UCSD-AML1 (cell line): Measurements from ENCODE around the gene DAAM1.

Source experiments
- DNase-seq: peaks from one replicate; lab custom pipeline; 2025; ENCODE audit not compliant: unreplicated experiment; lab: John Stamatoyannopoulos, UW

The DAAM1 gene

DNA sequence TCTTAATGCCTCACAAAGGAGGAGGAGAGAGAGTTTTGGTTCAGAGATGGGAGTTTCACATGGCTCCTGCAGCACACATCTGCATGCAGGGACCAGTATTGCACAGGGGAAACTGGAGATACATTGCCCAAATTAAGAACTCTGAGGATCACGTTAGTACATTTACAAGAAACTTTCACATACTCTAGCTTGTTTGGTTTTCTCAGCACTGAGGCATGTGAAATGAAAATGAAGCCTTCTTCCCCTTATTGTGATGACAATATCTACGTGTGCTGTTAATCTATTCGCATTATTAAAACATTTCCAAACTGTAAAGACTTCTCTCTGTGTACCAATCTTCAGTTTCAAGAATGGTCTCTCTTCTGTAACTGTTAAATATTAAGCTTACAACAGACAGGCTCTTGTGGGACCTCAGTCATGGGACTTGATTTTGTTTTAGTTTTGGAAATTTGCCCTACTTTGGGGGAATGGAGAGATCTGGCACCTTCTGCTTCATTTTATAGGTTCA, 124.7 kb downstream of the DAAM1 start:
- DNase-seq: no peak

GRCh38 chr14:59313658-59314608, 125.5 kb downstream of the DAAM1 start:
- DNase-seq: no peak

DNA sequence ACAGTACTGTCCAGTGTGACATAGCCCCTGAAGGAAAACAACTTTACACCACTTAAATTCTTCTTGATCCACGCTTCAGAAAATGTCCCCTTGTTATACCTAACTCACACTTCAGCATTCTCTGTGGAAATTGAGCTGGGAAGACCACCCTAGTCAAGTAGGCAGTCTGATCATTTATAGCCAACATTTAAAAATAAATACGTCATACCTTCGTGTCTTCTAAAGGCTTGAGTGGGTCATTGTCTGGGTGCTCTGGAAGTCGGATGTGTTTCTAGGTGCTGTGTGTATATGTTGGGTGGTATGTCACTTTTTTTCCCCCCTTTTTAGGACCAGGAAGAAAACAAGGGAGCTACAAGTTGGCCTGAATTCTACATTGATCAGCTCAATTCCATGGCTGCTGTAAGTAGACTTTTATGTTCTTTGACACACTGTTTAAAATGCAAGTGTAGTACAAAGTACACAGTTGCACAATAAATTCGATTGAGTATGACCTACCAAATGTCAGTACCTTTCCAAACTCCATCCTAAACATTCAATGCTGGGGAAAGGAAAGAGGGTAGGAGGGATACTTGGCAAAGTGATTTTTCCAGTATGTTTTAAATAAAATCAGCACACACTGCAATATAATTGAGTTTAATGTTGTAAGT, 126.6 kb downstream of the DAAM1 start:
- no peak for DNase-seq

DNA sequence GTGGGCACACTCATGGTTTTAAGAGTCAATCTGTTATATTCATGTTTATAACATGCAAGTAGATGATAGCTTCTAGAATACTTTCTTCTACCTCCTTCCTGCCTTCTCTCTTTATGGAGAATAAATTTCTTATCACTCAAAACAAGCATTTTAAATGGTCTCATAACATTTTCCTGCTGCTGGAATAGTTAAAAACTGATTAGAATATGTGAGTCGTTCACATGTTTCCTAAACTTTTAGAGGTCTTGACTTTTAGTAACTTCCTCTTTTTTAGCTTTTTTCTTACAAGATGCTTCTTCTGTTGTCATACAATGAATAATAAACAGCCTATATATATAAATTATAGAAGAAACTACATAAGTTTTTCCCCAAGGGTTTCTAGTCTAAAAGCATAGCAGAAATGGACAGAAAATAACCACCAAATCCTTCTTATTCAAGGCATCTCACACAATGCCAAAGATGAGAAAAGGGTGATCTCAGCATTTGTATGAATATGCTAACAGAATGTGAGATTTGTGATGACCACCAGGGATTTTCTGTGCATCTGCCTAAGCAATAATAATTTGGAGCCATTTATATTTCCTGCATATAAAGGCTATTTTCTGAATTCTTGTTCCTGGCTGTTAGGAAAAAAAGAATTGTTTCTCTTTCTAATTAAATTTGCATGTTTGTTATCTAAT, 127.8 kb downstream of the DAAM1 start:
- no peak for DNase-seq

DNA sequence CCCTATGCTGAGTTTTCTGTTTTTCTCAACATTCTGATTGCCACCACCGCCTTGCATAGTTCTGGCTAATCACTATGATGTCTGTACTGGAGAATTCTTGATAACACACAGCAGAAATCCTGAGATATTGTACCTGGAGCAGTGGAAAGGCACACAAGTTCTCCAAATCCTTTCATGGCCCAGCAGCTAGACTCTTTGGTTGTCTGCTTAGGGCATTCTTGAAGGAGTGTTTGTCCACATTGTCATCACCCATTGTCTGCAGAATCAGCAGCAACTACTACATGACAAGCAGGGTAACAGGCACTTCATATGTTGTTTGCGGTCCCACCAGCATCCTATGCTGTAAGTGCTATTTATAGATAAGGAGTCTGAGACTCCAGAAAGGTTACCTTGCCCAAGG, 128.9 kb downstream of the DAAM1 start:
- DNase-seq: no peak

DNA sequence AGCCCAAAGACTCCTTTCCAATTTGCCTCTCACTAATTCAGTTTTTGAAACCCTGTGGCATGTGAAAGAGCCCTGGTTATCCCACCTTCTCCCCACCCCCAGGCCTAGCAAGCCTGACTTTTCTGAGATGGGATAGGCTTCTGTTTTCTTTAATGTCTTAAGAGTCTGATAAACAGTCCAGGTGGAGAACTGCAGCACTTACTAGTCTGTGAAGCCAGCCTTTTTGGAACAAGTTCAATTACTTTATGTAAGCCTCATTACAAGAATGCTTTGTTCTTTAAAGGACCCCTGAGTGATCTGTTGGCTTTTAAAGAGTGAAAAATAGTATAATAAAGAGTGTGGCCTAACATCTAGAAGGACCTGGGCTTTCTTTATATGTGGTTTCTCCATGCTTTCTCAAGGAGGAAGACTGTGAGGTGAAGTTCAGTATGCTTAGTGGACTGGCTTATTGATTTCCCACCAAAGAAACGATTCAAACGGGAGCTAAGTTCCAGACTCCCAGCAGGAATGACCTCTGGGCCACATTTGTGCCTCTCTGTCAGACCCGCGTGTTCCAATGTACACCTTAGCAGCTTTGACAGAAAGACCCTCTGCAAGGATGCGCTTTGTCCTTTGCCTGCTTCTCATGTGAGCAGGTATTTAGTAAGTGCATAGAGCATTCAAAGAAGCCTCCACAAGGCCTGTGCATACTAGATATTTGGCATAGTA, 129.5 kb downstream of the DAAM1 start:
- no peak for DNase-seq

- no peak for DNase-seq
These were observed 130.4 kb downstream of the DAAM1 start for GRCh38 chr14:59318908-59319307.

DNA sequence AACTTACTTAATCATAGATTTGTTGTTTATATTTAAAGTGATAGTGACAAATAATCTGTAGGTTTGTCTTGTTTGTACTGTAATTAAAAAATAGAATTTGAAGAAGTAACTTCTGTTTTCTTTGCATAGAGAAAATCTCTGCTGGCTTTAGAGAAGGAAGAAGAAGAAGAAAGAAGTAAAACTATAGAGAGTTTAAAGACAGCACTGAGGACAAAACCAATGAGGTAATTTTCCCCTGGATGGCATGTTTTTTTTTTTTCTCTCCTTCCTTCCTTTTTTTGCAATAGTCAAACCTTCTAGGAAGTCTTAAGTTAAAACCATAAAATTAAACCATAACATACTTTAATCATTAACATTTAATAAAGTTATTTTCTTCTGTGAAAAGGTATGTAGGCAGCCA, 131.9 kb downstream of the DAAM1 start:
- no peak for DNase-seq

GRCh38 chr14:59320763-59321625, 132.5 kb downstream of the DAAM1 start:
- DNase-seq: no peak

DNA sequence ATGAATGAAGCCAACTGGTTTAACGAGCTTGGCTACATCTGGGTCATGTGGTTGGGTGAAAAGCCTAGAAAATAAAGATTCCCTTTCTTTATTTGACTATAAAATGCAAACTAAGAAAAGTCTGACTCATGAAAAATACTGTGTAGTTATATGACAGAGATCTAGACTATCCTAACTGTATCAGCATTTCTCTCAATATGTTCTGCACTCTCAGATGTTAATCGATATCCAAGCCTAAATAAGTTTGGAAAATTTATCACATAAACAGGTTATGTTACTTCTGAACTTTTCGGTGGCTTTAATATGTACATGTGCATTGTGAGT, 133.1 kb downstream of the DAAM1 start:
- DNase-seq: no peak

DNA sequence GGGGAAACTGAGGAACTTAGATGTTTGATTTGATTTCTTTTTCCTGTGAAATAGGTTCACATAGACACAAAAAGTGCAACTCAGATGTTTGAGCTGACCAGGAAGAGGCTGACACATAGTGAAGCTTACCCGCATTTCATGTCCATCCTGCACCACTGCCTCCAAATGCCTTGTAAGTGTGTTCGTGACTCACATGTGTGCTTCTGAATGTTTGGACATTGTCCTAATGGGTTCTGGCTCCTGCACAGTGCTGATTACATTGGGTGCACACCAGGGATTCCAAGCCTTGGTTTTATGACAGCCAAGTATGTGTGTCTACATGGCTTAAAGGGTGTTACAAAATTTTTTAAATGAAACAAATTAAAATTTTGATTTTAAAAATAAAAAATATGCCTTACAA, 137.4 kb downstream of the DAAM1 start:
- no peak for DNase-seq

DNA sequence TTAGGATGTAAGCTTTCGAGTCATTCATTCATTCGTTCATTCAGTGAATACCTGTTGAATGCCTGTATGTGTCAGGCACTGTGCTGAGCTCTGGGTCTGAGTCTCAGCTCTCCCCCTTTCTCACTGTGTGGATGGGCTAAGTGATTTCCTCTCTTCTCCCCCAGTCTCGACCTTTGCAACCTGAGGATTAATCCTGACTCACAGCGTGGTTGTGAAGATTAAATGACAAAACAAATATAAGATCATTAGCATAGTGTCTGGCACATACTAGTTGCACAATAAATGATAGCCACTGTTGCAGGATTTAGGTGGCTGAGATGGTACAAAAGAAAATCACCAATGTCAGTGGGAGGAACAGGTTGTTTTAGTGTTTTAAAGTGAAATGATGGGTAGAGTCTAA, 140.0 kb downstream of the DAAM1 start:
- no peak for DNase-seq

- no peak for DNase-seq
These were observed 142.0 kb downstream of the DAAM1 start for GRCh38 chr14:59330455-59330854.

GRCh38 chr14:59331217-59331616, 142.8 kb downstream of the DAAM1 start:
- no peak for DNase-seq

DNA sequence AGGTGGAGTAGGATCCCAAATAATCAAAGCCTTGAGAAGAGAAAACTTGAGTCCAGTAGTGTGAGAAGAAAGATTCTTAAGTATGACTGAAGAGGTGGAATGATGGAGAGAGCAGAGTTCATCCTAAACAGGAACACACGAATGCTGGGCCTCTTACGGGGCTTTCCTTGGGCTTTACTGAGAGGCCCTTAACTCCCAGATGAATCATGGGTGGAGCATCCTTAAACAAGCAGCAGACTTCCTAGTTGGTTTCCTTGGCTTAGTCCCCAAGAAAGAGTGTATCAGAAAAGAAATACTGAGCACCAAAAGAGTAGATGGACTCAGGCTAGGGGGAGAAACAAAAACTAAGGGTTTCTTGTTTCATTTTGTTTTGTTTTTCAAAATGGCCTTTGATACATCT, 144.3 kb downstream of the DAAM1 start:
- DNase-seq: no peak

- no peak for DNase-seq
These were observed 144.8 kb downstream of the DAAM1 start for GRCh38 chr14:59333235-59333634.

DNA sequence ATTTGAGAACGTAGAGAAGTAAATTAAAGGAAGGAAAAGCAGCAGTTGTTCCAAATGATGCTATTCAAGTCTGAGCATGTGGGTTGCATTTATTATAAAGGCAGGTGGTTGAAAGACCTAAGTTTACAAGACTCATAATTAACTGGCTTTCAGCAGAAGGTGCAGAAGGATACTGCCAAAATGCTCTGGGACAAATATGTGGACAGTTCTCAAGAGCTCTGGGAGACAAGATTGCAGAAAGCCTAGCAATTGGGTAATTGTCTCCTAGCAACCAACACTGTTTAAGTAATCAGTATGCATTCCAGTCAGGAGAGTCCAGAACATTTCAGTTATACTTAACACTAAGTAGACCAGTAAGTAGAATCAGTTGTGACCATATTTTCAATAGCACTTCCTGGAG, 145.2 kb downstream of the DAAM1 start:
- no peak for DNase-seq

DNA sequence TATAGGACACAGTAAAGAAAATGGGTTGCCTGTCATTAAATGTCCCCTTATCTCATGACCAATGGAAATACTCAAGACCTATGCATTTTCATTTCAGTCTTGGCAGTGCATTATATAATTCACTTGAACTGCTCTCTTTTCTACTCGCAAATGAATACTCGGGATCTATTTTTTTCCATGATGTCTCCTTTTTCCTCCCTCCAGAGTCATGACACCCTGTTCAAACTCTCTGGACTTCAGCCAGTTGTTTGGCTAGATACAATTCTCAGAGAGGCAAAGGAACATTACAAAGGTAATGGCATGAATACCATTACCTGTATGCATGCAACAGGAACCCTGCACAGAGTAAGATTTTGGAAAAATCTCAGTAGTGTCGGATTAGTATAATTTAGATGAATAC, 145.8 kb downstream of the DAAM1 start:
- DNase-seq: no peak

DNA sequence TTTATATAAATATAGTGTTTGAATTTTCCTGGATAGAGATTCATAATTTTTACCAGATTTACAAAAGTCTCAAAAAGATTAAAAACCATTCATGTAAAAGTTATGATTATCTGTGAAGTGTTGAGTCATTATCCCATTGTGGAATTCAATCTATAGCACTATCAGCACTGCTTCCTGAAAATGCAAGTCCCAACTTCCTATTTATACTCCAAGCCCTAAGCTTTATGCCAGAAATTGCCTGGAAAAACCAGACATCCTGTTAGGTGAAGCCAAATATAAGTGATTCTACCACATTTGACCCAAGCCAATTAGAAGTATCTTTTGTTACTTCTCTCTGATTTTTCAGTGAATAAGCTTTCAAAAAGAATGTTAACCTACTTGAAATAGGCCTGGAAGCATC, 147.6 kb downstream of the DAAM1 start:
- DNase-seq: no peak

- DNase-seq: no peak
These were observed 148.2 kb downstream of the DAAM1 start for GRCh38 chr14:59336706-59337105.
